HG03064 (cell line): ENCODE measurements around the gene SIVA1.
A peak's percentile ranks its signal among the peaks of the same experiment; 100 is the strongest.

Source experiments
- ATAC-seq: cut with Tn5 transposase; IDR thresholded peaks from one replicate; pipeline ENCODE4 v1.9.1; 2021; ENCODE audit warnings: low read depth; ENCODE audit not compliant: unreplicated experiment

Gene SIVA1, protein sequence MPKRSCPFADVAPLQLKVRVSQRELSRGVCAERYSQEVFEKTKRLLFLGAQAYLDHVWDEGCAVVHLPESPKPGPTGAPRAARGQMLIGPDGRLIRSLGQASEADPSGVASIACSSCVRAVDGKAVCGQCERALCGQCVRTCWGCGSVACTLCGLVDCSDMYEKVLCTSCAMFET

DNA sequence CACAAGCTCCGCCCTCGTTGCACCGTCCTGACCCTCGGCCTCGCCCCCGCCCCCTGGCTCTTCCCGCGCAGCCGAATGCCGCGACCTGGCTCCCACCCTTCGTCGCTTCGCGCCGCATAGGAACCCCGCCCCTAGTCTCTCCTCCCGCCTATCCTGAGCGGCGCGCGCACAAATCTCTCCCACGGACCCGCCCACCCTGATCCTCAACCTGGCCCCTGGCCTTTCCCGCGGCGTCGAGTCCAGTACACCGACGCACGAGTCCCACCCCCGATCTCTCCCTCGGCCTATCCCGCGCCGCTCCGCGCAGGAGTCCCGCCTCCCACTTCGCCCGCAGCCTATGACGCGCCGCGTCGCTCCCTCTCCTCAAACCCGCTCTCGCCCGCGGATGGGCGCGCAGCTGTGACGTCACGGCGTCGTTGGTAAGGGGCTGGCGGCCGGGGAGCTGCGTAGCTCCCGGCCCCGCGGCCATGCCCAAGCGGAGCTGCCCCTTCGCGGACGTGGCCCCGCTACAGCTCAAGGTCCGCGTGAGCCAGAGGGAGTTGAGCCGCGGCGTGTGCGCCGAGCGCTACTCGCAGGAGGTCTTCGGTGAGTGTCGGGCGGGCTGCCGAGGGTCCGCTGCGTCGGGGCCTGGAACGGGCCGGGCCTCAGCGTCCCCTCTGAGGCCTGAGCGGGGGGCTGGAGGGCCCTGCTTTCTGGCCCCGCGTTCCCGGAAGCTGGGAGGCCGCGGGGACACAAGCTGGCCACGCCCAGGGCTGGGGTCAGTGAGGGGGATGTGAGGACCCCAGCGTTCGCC, at the start of gene SIVA1:
TSS of gene SIVA1 (plus strand) at position 413 of the 793 bp plus-strand sequence. CDS start at position 468, 55 bp downstream.
- ATAC-seq: peak; percentile 83

DNA sequence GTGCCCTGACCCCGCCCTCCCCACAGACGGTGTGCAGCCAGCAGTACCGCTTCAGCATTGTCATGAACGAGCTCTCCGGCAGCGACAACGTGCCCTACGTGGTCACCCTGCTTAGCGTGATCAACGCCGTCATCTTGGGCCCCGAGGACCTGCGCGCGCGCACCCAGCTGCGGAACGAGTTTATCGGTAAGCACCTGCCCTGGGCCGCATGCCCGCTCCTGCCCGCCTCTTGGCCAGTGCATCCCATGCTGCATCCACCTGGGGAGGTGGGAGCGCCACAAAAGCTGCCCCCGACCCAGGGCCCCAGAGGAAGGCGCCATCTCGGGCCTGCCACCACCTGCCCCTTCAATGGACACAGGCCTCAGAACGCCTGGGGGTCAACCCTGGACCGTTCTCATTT, 49.7 kb upstream of the SIVA1 start:
- ATAC-seq: no peak

DNA sequence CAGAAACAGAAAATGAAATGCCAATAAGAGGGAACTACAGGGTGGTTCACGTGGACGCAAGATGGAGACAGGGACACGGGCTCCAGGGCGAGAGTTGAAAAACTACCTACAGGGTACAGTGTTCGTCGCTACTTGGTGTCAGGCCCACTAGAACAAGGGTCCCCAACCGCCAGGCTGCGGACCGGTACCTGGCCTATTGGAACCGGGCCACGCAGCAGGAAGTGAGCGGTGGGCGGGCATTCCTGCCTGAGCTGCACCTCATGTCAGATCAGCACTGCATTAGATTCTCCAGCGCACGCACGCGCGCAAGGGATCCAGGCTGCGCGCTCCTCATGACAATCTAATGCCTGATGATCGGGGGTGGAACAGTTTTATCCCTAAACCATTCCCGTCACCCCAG, 48.7 kb upstream of the SIVA1 start:
- no peak for ATAC-seq

DNA sequence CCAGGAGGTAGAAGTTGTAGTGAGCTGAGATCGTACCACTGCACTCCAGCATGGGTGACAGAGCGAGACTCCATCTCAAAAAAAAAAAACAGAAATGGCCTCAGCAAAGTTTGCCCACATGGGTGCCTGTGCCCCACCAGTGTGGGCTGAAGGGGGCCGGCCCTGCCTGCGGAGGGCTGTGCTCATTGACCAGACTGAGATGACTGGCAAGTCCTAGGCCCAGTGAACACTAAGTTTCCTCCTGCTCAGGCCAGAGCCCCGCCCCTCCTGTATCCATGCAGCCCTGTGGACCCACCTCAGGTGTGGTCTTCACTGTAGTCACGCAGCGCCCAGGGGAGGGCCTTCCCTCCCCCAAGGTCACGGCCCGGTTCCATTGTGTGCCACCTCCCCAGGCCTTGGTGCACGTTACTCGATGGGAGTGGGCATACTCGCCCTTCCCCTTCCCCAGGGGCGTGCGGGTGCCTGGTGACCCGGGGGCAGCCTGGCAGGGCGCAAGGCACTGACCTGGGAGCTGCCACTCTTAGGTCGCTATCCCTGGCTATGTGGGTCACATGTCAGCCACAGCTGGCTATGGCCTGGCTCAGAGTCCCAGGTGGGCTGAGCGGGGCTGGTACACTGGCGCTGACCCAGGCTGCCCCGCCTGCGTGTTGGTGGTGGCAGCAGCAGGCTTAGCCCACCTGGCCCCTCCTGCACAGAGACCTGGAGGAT, 47.5 kb upstream of the SIVA1 start:
- no peak for ATAC-seq

DNA sequence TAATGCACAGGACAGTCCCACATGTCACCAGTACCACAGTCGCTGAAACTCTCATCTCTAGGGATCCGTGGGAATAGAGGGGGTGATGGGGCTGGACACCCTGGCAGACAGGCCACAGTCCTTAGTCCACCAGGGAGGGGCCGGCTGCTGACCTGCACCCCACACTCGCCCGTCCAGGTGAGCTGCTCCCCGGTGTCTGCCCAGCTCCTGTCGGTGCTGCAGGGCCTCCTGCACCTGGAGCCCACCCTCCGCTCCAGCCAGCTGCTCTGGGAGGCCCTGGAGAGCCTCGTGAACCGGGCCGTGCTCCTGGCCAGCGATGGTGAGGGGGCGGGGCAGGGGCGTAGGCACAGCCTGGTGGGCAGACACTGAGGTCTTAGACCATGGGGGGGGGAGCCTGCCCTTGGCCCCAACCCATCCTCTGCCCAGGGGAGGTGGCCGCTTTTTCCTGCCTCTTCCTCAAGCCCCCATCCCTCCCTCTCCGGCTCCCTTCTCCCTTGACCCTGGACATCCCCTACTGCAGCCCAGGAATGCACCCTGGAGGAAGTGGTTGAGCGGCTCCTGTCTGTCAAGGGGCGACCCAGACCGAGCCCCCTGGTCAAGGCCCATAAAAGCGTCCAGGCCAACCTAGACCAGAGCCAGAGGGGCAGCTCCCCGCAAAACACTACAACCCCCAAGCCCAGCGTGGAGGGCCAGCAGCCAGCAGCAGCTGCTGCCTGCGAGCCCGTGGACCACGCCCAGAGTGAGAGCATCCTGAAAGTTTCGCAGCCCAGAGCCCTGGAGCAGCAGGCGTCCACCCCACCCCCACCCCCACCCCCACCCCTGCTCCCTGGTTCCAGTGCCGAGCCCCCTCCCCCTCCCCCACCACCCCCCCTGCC, 46.0 kb upstream of the SIVA1 start:
- no peak for ATAC-seq

DNA sequence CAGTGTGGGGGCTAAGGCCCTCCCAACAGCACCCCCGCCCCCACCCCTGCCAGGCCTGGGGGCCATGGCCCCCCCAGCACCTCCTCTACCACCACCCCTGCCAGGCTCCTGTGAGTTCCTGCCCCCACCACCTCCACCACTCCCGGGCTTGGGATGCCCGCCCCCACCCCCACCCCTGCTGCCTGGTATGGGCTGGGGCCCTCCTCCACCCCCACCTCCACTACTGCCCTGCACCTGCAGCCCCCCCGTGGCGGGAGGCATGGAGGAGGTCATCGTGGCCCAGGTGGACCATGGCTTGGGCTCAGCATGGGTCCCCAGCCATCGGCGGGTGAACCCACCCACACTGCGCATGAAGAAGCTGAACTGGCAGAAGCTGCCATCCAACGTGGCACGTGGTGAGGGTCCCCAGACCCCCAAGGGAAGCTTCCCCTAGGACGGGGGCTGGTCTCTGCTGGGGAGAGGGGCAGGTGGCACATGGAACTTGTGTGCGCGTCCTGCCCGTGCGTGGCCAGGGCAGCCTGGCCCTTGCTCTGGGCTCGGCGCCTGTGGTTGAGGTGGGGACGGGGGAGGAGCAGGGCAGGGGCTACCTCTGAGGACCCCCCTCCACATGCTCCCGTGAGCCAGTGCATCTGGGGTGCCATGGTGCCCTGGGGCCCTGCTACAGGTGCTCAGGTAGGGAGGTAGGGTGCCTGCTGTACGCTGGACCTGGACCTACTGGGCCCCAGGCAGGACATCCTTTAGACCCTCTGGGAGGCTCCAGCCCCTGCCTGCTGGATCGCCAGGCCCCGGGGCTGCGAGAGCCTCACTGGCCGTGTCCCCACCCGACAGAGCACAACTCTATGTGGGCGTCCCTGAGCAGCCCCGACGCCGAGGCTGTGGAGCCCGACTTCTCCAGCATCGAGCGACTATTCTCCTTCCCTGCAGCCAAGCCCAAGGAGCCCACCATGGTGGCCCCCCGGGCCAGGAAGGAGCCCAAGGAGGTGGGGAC, 45.0 kb upstream of the SIVA1 start:
- ATAC-seq: no peak

DNA sequence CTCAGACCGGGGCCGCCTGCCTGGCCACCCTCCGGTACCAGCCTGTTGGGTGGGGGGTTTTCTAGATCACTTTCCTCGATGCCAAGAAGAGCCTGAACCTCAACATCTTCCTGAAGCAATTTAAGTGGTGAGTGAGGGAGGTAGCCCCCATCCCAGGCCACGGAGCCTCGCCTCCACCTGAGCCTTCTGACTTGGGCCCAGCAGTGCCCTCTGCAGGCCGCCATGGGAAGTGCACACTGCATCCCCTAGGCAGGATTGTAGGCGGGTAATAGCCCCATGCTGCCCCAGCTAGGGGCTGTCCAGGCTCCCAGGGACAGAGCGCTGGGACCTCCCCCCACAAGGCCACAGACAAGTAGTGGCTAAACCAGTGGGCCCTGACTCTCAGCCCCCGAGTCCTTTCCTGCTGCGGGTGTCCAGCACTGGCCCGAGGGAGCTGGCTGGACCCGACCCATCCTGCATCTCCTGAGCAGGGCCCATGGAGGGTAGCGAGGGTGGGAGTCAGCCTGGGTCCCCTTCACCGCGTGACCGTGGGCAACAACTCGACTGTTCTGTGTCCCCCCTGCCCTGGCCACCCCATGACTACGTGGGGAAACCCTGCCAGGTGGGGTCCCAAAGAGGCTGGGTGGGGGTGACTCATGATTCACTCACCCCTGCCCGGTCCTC, 44.2 kb upstream of the SIVA1 start:
- ATAC-seq: no peak

DNA sequence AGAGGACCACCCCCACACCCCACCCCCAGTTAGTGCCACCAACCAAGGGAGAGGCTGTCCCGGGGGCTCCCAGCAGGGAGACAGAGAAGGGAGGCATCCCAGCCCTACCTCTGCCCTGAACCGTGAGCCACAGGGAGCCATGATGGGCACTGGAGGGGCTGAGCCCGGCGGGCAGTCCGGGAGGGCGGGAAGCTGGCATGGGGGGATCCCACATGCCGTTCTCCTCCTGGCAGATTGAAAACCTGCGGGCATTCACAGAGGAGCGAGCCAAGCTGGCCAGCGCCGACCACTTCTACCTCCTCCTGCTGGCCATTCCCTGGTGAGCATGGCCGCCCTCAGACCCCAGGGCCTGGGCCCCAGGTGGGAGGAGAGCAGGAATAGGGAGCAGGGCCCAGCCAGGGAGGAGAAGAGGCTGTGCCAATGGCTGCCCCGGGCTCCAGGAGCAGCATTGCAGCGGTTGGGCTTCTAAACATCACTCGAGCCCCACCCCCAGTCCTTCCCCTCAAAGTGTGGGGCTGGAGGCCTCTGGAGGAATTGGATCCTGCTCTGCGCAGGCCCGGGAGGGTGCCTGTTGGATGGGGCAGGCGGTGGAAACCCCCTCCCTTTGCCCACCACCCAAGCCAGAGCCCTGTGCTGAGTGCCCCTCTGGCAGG, 43.4 kb upstream of the SIVA1 start:
- no peak for ATAC-seq

DNA sequence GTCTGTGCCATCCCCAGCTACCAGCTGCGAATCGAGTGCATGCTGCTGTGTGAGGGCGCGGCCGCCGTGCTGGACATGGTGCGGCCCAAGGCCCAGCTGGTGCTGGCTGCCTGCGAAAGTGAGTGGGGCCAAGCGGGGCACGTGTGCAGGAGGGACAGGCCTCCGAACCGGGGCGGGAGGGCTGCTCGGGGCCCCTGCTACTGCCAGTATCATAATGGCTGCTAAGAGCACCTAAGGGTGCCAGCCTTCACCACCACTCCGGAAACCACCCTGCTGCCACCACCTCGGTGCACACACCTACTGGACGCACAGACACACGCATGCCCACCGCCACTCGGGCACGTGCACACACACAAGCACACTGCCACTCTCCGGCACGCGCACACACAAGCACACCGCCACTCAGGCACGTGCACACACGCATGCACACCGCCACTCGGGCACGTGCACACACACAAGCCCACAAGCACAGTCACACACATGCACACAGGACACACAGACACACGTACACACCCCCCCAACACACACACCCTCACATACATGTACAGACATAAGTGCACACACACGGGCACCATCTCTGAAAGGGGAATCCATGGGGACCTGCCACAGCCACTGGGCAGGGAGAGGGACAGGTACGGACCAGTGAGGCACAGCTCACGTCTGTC, 42.7 kb upstream of the SIVA1 start:
- ATAC-seq: no peak

DNA sequence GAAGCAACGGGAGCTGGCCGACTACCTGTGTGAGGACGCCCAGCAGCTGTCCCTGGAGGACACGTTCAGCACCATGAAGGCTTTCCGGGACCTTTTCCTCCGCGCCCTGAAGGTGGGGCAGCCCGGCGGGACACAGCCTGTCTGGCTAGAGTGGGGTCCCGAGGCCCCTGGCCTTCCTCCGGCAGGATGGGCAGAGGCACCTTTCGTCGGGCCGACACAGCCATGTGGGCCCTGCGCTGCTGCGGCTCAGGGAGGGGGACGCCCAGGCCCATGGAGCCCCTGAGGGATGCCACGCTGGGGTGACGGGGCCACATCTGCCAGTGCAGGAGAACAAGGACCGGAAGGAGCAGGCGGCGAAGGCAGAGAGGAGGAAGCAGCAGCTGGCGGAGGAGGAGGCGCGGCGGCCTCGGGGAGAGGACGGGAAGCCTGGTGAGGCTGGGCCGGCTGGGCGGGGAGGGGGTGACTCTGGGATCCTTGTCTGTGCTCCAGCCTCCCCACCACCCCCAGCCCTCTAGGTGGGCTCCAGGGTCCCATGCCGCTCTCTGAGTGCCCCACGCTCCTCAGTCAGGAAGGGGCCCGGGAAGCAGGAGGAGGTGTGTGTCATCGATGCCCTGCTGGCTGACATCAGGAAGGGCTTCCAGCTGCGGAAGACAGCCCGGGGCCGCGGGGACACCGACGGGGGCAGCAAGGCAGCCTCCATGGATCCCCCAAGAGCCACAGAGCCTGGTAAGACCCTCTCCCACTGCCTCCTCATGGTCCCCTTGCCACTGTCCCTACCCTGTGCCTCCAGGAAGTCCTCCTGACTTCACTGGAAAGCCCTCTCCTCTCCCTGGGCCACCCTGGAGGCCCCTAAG, 39.8 kb upstream of the SIVA1 start:
- ATAC-seq: no peak

DNA sequence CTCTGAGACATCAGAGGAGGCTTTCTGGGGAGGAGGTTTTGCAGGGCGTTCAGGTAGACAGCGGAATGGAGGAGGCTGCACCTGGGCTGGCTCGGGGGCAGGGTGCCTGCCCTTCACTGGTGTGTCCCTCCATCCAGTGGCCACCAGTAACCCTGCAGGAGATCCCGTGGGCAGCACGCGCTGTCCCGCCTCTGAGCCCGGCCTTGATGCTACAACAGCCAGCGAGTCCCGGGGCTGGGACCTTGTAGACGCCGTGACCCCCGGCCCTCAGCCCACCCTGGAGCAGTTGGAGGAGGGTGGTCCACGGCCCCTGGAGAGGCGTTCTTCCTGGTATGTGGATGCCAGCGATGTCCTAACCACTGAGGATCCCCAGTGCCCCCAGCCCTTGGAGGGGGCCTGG, 38.9 kb upstream of the SIVA1 start:
- ATAC-seq: no peak

DNA sequence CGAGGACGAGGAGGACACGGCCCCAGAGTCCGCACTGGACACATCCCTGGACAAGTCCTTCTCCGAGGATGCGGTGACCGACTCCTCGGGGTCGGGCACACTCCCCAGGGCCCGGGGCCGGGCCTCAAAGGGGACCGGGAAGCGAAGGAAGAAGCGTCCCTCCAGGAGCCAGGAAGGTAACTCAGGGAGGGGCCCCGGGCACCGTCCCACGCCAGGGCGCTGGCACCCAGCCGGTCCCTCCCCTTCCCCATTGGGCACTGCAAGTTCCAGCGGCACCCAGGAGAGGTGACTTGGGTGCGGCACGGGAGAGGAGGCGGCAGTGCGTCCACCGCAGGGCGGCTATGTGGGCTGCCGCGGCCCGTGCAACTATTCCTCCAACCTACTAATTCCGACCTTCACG, 38.3 kb upstream of the SIVA1 start:
- no peak for ATAC-seq

DNA sequence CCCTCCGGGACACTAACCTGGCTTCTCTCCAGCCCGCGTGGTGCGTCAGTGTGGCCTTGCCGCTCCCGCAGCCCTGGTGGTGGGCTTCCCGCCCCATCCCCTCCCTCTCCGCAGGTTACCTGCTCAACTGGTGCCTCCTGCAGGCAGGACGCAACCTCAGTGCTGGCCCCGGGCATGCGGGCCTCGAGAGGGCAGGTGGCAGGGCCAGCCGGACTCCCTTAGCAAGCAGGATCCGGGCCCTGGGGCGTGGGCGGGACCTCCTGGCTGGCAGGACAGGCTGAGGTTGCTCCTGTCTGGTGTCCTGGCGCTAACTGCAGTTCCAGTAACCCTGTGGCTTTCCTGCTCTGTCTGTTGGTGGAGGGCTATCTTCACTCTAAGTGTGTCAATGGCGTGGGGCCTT, 37.5 kb upstream of the SIVA1 start:
- ATAC-seq: no peak

DNA sequence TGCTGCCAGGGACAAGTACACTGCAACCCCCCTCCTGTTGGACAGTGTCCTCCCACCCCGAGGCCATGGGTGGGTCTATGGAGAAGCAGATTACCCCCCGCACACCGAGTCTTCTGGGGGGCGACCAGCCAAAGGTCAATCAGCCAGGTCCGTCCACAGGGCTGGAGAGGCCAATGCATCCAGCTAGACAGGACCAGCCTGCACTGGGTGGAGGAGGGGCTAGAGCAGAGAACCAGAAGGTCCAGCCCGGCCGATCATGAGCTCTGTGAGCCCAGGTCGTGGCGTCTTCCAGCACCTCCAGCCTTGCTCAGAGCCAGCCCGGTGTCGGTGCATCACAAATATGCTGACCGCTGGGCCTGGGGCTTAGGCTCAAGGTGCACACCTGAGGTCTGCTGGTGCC, 37.1 kb upstream of the SIVA1 start:
- no peak for ATAC-seq

DNA sequence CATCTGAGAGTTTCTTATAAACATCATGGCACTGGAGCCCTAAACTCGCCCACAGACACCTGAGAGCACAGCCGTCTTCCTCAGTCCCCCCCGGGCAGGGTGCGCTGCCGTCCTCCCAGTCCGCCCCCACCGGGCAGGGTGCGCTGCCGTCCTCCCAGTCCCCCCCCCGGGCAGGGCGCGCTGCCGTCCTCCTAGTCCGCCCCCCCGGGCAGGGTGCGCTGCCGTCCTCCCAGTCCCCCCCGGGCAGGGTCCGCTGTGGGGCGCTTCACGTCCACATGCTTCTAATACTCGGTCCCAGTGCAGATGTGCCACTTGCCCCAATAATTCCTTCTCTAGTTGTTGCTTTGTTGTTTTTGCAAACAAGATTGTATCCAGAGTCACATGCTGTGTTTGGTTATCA, 35.8 kb upstream of the SIVA1 start:
- no peak for ATAC-seq

DNA sequence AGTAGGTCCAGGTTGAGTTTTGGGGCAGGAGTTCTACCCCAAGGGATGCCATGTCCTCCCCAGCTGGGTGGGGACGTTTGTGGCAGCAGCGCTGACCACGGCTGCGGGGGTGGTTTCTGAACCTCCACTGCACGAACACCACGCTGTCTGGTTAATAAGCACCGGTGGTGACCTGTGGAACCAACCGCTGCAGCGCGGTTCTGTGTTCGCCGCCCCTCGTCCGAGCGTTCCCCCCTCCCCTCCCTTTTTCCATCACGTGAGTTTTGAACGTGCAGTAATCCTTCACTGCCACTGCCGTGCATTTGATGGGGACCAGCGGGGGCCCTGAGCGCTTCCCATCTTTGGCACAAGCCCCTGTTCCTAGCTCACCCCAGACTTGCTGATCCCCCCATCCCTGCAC, 35.3 kb upstream of the SIVA1 start:
- no peak for ATAC-seq

DNA sequence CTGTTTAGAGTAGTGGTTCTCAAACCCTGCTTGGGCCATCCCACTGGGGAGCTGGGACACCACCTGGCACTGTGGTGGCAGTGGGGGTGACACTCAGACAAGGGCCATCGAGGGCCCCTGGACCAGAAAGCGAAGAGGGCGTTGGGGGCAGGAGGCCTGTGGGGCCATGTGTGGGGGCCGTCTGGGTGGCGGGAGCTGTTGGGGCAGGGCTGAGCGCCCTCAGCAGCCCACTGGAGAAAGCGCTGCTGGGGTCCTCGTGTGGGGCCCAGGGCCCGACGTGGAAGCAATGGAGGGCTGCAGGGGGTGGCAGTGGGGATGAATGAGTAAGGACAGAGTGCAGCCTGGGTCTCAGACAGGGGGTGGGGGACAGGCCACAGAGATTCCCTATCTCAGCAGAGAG, 34.8 kb upstream of the SIVA1 start:
- no peak for ATAC-seq
